Endothelial cell (in vitro differentiated cells): ENCODE data around the gene EDA. TPM values are rescaled to one million over a fixed set of nuclear protein-coding genes. Genes with fewer than 3 reads are reported as not detected.

Experiments
- DNase-seq: peaks from one replicate; pipeline ENCODE4 v3.0.0; 2021; ENCODE audit warnings: low spot score
- H3K27ac Mint-ChIP-seq: one replicate; pipeline ENCODE4 v1.8.0; 2021; ENCODE audit warnings: mixed read lengths, inconsistent platforms; ENCODE audit not compliant: unreplicated experiment
- H3K27me3 Mint-ChIP-seq: one replicate; pipeline ENCODE4 v1.8.0; 2021; ENCODE audit warnings: mild to moderate bottlenecking, moderate library complexity, mixed read lengths, inconsistent platforms; ENCODE audit not compliant: unreplicated experiment
- H3K36me3 Mint-ChIP-seq: one replicate; pipeline ENCODE4 v1.8.0; 2021; ENCODE audit warnings: mild to moderate bottlenecking, low read depth, mixed read lengths, inconsistent platforms; ENCODE audit not compliant: unreplicated experiment
- H3K4me1 Mint-ChIP-seq: one replicate; pipeline ENCODE4 v1.8.0; 2021; ENCODE audit warnings: mild to moderate bottlenecking, mixed read lengths, inconsistent platforms; ENCODE audit not compliant: unreplicated experiment
- H3K4me3 Mint-ChIP-seq: one replicate; pipeline ENCODE4 v1.8.0; 2021; ENCODE audit warnings: mild to moderate bottlenecking, mixed read lengths, inconsistent platforms; ENCODE audit not compliant: unreplicated experiment
- H3K9me3 Mint-ChIP-seq: one replicate; pipeline ENCODE4 v1.8.0; 2021; ENCODE audit warnings: mixed read lengths, inconsistent platforms; ENCODE audit not compliant: unreplicated experiment
- CTCF ChIP-seq: fragments of 200-600 bp; sonication (generic); IDR thresholded peaks from one replicate; pipeline ENCODE4 v1.5.0; 2021; ENCODE audit warnings: antibody characterized with exemption; ENCODE audit not compliant: unreplicated experiment
- total RNA-seq: library from RNA; stranded (reverse); fragmentation: NEBNext Ultra II Directional; extraction: Animal tissue kit (Norgen Biotek cat#: 25700); gene quantifications from one replicate; pipeline ENCODE4 v1.2.1, GENCODE V29; 2021; ENCODE audit not compliant: unreplicated experiment

The EDA gene
- total RNA-seq, 1 donor from 2014 or later, result 2.3 TPM

DNA sequence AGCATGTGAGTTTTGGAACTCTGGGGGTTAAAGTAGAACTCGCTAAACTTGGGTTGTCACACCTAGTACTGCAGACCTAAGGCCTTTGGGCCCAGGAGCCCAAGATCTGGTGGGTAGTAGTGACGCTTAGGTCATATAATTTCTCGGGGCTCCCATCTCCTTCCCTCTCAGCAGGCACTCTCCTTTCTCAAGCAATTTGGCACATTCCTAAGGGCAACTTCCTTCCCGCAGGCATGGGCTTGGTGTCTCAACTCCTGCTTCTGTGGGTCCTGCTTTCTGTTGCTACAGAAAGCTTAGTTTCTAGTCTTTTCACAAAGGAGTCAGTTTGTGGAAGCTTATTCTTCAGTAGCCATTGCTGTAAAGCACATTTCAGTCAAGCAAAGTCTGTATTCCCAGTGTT is 10.4 kb upstream of the EDA start:
- H3K27ac Mint-ChIP-seq, result no peak overlapping the region
- no peaks in the 10 kb centered on the region for H3K9me3 Mint-ChIP-seq
- peaks cover 10% of the 10 kb centered on the region for H3K4me1 Mint-ChIP-seq
- H3K36me3 Mint-ChIP-seq, result no peaks in the 10 kb centered on the region
- no peaks in the 10 kb centered on the region for H3K27me3 Mint-ChIP-seq
- H3K4me3 Mint-ChIP-seq, result no peak overlapping the region
- DNase-seq, result no peak
- TF ChIP-seq CTCF, result no peak

DNA sequence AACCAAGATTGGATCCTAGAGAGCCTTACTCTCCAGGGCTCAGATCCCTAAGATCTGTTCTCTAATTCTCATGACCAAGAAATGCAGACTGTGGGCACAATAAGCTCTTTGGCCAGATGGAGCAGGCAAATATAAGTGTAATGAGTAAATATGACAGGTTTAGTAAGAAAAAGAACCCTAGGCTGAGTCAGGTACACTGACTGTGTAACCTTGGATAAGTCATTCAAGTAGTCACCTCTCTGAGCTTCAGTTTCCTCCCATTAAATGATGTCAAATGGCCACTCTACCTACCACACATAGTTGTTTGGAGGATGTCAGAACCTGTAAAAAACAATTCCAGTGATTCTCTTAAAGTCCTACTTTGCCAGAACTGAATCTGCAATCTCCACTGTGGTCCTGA is 8.3 kb upstream of the EDA start:
- no peak for TF ChIP-seq CTCF
- no peaks in the 10 kb centered on the region for H3K27me3 Mint-ChIP-seq
- peaks cover 10% of the 10 kb centered on the region for H3K4me1 Mint-ChIP-seq
- H3K4me3 Mint-ChIP-seq, result no peak overlapping the region
- no peak overlapping the region for H3K27ac Mint-ChIP-seq
- no peaks in the 10 kb centered on the region for H3K9me3 Mint-ChIP-seq
- DNase-seq, result no peak
- no peaks in the 10 kb centered on the region for H3K36me3 Mint-ChIP-seq

GRCh38 chrX:69613946-69614345 is 2.0 kb upstream of the EDA start:
- H3K4me3 Mint-ChIP-seq, result no peak overlapping the region
- no peaks in the 10 kb centered on the region for H3K36me3 Mint-ChIP-seq
- H3K27ac Mint-ChIP-seq, result no peak overlapping the region
- TF ChIP-seq CTCF, result no peak
- peaks cover 3% of the 10 kb centered on the region for H3K27me3 Mint-ChIP-seq
- no peak for DNase-seq
- no peaks in the 10 kb centered on the region for H3K9me3 Mint-ChIP-seq
- no peaks in the 10 kb centered on the region for H3K4me1 Mint-ChIP-seq

- H3K27me3 Mint-ChIP-seq, result peaks cover 3% of the 10 kb centered on the region
- no peak overlapping the region for H3K4me3 Mint-ChIP-seq
- H3K9me3 Mint-ChIP-seq, result no peaks in the 10 kb centered on the region
Observed at GRCh38 chrX:69614886-69615285, 1.0 kb upstream of the EDA start.

DNA sequence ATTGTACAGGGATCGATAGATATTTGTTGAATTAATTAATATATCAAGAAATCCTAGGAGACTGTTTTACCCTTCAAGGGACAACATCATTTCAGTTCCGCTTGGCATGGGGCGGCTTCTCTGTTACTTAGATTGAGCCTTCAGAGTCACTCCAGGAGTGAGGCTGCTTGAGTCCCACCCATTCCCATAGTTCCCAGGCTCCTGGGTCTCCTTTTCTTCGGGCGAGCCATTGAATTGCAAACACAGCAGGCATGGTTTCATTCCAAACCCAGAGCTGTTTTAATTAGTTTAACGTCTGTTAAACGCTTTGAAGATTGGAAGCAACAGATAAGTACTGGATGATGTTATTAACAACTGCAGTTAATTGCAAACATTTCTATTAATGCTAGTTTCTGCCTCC is 571 bp upstream of the EDA start:
- no peaks in the 10 kb centered on the region for H3K4me1 Mint-ChIP-seq
- no peak overlapping the region for H3K27ac Mint-ChIP-seq
- no peaks in the 10 kb centered on the region for H3K9me3 Mint-ChIP-seq
- peak overlapping the region; percentile 65 for H3K4me3 Mint-ChIP-seq
- TF ChIP-seq CTCF, result no peak
- DNase-seq, result no peak
- peaks cover 3% of the 10 kb centered on the region for H3K27me3 Mint-ChIP-seq
- H3K36me3 Mint-ChIP-seq, result no peaks in the 10 kb centered on the region

More at GRCh38 chrX:69614886-69615285, 1.0 kb upstream of the EDA start:
- TF ChIP-seq CTCF, result no peak
- Mint-ChIP-seq H3K4me1 (no peaks in the 10 kb centered on the region), H3K36me3 (no peaks in the 10 kb centered on the region), H3K27ac (no peak overlapping the region)
- no peak for DNase-seq
